ENCODE results near the gene ZDHHC1. TPM values are rescaled to one million over a fixed set of nuclear protein-coding genes. Genes with fewer than 3 reads are reported as not detected.

Gene ZDHHC1
- total RNA-seq, 1 donor from 2014 or later, result 9.5 TPM

GRCh38 chr16:67411339-67411738 lies 4.9 kb downstream of the ZDHHC1 start:
- no peaks in the 10 kb centered on the region for H3K36me3 ChIP-seq (ENCODE audit: control insufficient read depth, insufficient read depth, low read length)
- no peak overlapping the region for H3K4me3 ChIP-seq (ENCODE audit: low read depth, low read length)
- H3K27me3 ChIP-seq (ENCODE audit: control insufficient read depth, insufficient read depth, low read length), result no peaks in the 10 kb centered on the region
- no peak for TF ChIP-seq CTCF (IDR thresholded peaks at IDR 0.05; ENCODE audit: insufficient read depth, low read length, poor library complexity, severe bottlenecking)
- DNase-seq (ENCODE audit: low read depth), result no peak

GRCh38 chr16:67409631-67410030 lies 6.6 kb downstream of the ZDHHC1 start:
- H3K27me3 ChIP-seq (ENCODE audit: control insufficient read depth, insufficient read depth, low read length), result no peaks in the 10 kb centered on the region
- no peak for DNase-seq (ENCODE audit: low read depth)
- H3K4me3 ChIP-seq (ENCODE audit: low read depth, low read length), result no peak overlapping the region
- H3K36me3 ChIP-seq (ENCODE audit: control insufficient read depth, insufficient read depth, low read length), result no peaks in the 10 kb centered on the region
- no peak for TF ChIP-seq CTCF (IDR thresholded peaks at IDR 0.05; ENCODE audit: insufficient read depth, low read length, poor library complexity, severe bottlenecking)

DNA sequence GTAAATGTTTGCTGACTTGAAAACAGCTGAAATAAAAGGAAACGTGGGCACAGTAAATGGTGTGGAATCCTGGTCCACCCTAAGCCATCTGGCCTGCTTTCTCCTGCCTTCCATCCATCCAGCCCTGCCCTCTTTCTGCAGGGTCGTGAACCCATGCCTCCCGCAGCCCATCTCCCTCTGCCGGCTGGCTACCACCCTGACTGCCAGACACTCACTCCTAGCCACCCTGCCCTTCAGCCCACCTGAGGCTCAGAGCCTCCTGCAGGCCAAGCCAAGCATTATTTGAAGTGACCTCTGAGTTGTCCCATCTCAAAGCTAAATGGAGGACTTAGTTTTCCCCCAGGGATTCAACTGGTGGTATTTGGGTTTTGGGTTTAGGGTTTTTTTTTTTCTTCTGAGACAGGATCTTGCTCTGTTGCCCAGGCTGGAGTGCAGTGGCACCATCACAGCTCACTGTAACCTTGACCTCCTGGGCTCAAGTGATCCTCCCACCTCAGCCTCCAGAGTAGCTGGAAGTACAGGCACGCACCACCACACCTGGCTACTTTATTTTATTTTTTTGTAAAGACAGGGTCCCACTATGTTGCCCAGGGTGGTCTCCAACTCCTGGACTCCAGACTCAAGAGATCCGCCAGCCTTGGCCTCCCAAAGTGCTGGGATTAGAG lies 8.4 kb downstream of the ZDHHC1 start:
- H3K4me3 ChIP-seq (ENCODE audit: low read depth, low read length), result no peak overlapping the region
- H3K36me3 ChIP-seq (ENCODE audit: control insufficient read depth, insufficient read depth, low read length), result no peaks in the 10 kb centered on the region
- H3K27me3 ChIP-seq (ENCODE audit: control insufficient read depth, insufficient read depth, low read length), result no peaks in the 10 kb centered on the region
- no peak for TF ChIP-seq CTCF (IDR thresholded peaks at IDR 0.05; ENCODE audit: insufficient read depth, low read length, poor library complexity, severe bottlenecking)
- DNase-seq (ENCODE audit: low read depth), result no peak

DNA sequence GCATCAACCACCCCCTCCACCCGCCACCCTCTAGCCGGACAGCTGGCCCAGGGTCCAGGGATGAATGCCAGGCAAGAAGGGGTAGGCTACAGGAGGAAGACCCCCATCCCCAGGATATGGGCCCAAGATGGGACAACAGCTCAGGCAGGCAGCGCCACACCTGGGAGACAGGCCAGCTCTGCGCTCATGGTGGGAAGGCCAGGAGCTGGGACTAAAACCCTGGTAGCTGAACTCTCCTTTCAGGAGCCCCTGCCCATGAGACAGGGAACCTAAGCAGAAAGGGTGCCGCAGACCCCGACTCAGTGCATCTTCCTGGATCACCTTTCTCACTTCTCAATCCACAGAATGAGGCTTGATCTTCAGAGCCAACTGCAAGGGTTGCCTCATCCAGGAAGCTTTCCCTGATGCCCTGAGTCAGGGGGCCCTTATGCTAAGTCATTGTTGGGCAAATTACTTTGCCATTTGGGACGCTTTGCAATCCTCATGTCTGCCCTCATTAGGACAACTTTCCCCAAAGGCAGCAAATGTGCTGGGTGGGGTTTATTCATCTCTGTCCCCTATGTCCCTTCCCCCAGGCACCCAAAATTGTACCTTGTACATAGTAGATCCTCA lies 9.0 kb downstream of the ZDHHC1 start:
- H3K4me3 ChIP-seq (ENCODE audit: low read depth, low read length), result no peak overlapping the region
- TF ChIP-seq CTCF (IDR thresholded peaks at IDR 0.05; ENCODE audit: insufficient read depth, low read length, poor library complexity, severe bottlenecking), result no peak
- H3K27me3 ChIP-seq (ENCODE audit: control insufficient read depth, insufficient read depth, low read length), result no peaks in the 10 kb centered on the region
- H3K36me3 ChIP-seq (ENCODE audit: control insufficient read depth, insufficient read depth, low read length), result no peaks in the 10 kb centered on the region
- no peak for DNase-seq (ENCODE audit: low read depth)

GRCh38 chr16:67406111-67406971 lies 9.9 kb downstream of the ZDHHC1 start:
- Histone ChIP-seq H3K36me3 (ENCODE audit: control insufficient read depth, insufficient read depth, low read length) (no peaks in the 10 kb centered on the region), H3K27me3 (ENCODE audit: control insufficient read depth, insufficient read depth, low read length) (no peaks in the 10 kb centered on the region), H3K4me3 (ENCODE audit: low read depth, low read length) (no peak overlapping the region)
- DNase-seq (ENCODE audit: low read depth), result no peak
- TF ChIP-seq CTCF (IDR thresholded peaks at IDR 0.05; ENCODE audit: insufficient read depth, low read length, poor library complexity, severe bottlenecking), result no peak
